Choroid plexus epithelial cell (primary cell): ENCODE measurements around the gene ZNF423.

Experiments
- DNase-seq: peaks from one replicate; pipeline ENCODE4 v3.0.0-alpha.2; 2010; ENCODE audit warnings: low read depth
- H3K4me3 ChIP-seq: 2 replicates; pipeline ENCODE4 v1.5.1; 2011; ENCODE audit warnings: low read depth, mild to moderate bottlenecking, control low read depth, low read length, moderate library complexity
- TF ChIP-seq, protein P1 (sequence below): conservative IDR thresholded peaks from 2 replicates; pipeline ENCODE4 v1.5.1; 2011; ENCODE audit warnings: low read depth, mild to moderate bottlenecking, control low read depth, inconsistent platforms, low read length, moderate library complexity

The ZNF423 gene

DNA sequence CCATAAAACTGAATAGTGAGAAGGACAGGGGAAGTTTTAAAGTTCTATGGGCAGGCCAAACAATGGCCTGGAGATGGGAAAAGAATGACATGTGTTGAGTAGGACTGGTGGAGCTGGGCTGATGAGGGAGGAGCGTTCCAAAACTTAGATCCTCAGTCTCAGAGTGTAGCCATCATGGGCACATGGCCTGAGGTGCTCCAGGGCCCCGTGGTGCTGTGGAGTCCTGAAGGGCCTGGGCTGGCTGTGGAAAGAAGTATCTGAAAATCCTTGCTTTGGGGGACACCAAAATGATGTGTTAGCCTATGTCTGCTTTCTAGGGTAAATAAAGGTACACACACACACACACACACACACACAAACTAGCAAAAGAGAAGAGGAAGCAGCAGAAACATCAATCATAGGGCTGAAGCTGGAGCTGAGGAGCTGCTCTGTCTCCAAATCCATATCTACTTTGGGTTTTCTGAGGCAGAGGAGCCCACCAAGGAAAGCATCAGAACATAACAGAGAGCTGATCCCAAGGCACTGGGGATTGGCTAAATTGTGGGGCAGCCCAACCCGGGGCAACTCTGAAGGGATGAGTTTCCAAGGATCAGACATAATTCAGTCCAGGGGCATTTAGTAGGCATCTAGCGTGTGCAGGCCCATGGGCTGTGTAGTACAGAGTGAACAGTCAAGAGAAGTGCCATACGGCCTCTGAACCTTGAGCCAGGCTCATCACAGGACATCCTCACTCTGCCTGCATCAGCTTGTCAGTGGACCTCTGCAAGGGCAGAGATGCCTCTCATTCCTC lies 397.1 kb downstream of the ZNF423 start:
- TF ChIP-seq, protein P1, sequence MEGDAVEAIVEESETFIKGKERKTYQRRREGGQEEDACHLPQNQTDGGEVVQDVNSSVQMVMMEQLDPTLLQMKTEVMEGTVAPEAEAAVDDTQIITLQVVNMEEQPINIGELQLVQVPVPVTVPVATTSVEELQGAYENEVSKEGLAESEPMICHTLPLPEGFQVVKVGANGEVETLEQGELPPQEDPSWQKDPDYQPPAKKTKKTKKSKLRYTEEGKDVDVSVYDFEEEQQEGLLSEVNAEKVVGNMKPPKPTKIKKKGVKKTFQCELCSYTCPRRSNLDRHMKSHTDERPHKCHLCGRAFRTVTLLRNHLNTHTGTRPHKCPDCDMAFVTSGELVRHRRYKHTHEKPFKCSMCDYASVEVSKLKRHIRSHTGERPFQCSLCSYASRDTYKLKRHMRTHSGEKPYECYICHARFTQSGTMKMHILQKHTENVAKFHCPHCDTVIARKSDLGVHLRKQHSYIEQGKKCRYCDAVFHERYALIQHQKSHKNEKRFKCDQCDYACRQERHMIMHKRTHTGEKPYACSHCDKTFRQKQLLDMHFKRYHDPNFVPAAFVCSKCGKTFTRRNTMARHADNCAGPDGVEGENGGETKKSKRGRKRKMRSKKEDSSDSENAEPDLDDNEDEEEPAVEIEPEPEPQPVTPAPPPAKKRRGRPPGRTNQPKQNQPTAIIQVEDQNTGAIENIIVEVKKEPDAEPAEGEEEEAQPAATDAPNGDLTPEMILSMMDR = no peak
- no peak for DNase-seq

DNA sequence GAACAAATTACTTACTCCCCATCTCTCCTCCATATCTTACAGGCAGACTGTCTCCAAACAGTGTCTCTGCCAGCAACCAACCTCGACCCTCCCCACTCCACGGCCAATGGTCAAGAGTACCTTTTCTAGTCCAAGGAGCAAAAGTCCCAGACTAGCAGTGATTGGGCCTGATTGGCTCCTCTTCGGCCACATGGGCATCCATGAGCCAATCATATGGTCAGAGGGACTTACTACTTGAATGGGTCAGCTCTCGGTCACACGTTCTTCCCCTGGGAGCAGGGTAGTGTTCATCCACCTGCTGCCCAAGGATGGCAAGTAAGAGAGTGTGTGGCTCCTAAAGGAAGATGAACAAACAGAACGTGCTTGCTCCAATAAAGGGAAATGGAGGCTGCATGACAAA lies 397.7 kb downstream of the ZNF423 start:
- DNase-seq = no peak
- H3K4me3 ChIP-seq = no peak overlapping the region
- TF ChIP-seq, protein P1 = no peak

More for the DNA sequence above, 397.1 kb downstream of the ZNF423 start:
- H3K4me3 ChIP-seq = no peak overlapping the region

DNA sequence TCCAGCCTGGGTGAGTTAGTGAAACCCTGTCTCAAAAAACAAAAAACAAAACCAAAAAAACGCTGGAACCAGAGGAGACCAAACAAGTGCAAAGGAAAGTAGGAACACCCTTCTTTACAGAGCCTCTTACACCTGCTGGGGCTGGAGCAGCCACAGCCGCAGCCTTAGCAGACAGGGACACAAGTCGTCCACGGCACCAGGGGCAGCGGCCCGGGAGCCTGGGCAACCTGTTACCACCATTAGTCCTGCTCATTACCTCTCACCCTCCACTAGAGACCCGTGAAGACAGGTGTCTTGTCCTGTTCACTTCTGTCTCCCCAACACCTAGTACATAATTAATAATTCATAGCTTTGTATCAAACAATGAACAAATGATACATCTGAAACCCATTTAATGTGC lies 398.7 kb downstream of the ZNF423 start:
- TF ChIP-seq, protein P1 = no peak
- no peak for DNase-seq
- no peak overlapping the region for H3K4me3 ChIP-seq

DNA sequence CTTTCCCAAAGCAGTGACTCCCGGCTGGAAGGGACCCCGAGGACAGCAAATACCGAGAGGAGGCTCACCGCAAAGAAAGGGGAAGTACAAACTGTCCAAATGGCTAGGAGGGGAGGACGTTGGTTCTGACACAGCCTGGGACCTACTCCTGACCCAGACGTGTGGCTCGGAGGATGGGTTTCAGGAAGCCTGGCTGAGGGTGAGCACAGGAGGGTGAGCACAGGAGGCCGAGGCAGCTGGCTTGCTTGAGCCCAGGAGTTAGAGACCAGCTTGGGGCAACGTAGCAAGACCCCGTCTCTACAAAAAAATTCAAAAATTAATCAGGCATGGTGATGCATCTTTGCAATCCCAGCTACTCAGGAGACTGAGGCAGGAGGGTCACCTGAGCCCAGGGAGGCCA lies 399.1 kb downstream of the ZNF423 start:
- no peak overlapping the region for H3K4me3 ChIP-seq
- TF ChIP-seq, protein P1 = no peak
- DNase-seq = no peak

DNA sequence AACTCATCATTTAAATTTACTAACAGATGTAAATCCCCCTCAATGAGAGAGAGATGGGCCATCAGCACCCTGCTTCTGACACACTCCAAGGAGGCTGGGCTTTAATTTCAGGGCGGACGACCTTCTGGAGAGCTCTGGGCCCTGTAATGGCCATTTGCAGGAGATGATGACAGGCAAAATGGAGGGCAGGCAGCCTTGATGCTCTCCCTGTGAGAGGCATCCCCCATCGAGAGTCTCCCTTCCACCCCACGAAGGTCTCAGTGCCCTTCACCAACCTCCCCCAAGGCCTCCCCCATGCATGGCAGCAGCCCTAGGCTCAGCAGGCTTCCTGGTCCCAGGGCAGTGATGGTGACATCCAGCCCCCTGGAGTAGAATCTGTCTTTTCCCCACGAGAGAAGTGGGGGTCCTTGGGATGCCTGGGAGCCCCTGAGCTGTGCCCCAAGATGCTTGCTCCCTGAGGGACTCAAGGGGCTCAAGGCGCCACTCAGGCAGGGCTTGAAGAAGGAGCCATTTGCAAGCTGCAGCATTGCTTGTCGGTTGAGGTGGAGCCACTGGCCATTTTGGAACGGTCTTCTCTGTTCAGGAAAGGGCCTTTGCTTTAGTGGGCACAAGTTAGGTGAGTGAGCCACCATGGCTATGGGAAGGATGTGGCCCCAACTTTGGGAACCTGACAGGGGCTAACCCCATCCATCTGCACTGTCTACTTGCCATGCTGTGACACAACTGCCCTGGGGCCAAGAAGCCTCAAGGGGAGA lies 399.7 kb downstream of the ZNF423 start:
- no peak overlapping the region for H3K4me3 ChIP-seq
- TF ChIP-seq, protein P1 = no peak
- no peak for DNase-seq

DNA sequence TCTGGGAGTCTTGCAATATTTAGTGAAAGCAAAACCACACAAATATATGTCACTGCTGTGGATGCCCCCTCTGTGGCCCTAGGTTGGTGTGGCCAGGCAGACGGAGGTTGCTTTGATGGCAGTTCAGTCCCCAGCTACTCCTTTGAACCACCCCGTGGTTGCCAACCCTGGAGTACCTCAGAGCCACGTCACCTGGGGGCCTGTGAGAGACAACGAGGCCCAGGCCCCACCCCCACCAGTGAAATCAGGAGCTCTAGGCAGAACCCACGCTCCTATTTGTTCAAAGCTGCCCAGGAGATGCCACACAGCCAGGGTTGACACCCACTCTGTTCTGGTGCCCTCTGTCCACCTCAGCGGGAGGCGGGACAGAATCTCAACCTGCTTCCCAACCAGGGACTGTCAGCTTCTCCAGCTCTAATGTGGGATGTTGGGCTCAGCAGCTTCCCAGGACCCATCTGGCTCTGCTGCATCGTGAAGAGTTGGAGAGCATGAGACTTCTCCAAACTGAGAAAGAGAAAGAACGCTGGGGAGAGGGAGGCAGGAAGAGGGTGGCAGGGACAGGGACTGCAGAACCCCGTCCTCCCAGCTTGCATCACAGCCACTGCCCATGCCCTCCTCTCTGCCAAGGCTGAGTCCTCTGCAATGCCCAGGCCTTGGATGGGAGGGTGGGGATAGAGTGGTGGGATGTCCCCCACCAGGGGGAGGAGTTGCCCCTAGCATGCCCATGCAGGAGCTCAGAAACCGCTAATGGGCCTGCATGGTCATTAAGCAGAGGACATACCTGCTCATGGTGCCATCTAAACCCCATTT lies 400.5 kb downstream of the ZNF423 start:
- TF ChIP-seq, protein P1 = no peak
- no peak overlapping the region for H3K4me3 ChIP-seq
- DNase-seq = no peak
